CD4-positive, alpha-beta T cell treated with Interleukin-4 for 1 hour (primary cell): ENCODE results near the gene OAS2.

ENCODE experiments used
- DNase-seq, 2 donors: peaks; one replicate each; pipeline ENCODE4 v3.0.0-alpha.2; 2020 to 2022

Gene OAS2

DNA sequence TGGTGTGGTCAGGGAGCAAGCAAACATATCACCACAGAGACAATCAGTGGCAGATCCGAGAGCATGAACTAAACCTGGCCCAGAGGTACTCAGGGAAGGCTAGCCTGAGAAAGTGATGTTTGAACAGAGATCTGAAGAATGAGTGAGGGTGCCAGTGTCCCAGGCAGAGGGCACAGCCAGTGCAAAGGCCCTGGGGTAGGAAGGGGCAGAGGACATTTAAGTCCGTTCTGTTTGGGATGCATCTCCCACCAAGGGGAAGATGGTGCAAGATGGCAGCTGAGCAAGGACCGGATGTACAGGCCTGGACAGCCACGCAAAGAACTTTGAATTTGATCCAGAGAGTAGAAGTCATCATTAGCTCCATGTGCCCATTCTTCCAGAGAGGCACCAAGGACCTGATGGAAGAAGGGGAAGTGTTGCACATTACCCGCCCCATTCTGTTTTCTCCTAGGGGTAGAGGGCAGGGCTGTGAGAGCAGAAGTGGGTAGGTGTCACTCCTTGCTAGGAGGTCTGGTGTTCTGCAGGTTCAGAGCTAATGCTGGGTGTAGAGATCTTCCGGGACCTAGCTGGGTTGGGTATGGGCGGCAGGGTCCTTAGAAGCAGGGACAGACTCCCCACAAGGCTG is 82.1 kb downstream of the OAS2 start:
- no peak for DNase-seq

DNA sequence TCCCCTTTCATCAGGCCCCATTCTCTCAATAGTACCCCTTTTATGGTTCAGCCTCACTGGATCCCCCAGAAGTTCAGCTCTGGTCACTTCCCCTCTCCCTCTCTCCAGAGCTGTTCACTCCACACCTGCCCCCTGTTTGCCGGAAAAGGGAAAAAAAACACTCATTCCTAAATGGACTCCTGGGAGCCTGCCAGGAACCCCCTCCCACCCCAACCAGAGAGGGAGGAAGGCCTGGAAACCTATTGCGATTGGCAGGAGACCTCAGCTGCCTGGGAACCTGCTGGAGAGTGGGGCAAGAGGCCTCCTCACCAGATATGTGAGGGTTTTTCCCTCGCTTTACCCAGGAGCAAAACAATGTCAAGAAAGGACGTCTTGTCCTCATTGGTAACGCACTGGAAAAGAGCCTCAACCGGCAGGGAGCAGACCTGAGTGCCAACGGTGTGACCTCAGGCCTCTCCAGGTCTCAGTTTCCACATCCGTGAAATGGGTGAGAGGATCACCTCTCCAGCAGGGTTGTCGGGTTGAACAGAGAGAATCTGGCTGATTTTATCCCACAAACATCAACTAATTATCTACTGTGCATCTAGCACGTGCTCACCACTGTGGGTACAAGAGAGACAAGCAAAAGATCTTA is 82.9 kb downstream of the OAS2 start:
- no peak for DNase-seq
